ENCODE measurements around the gene HSPE1.
"Not testable (repeated sequence)": the region's sequence is repeated elsewhere in the genome, so short reads cannot be mapped to it uniquely, and the experiment has no call there.

HSPE1 gene

GRCh38 chr2:197504512-197504911, 4.3 kb downstream of the HSPE1 start:
- Mint-ChIP-seq H3K4me1 (peaks cover 11 to 25% of the 10 kb centered on the region in 2 donors), H3K36me3 (peaks cover 28 to 49% of the 10 kb centered on the region in 2 donors), H3K4me3 (no peak overlapping the region), H3K27ac (no peak overlapping the region), H3K9me3 (no peaks in the 10 kb centered on the region), H3K27me3 (no peaks in the 10 kb centered on the region)
- ATAC-seq (replicated peaks) = no peak
- DNase-seq = no peak

- Mint-ChIP-seq H3K36me3 (peaks cover 22 to 39% of the 10 kb centered on the region in 2 donors), H3K9me3 (no peaks in the 10 kb centered on the region), H3K27me3 (no peaks in the 10 kb centered on the region), H3K4me3 (no peak overlapping the region), H3K4me1 (peaks cover 7 to 16% of the 10 kb centered on the region in 2 donors), H3K27ac (no peak overlapping the region)
- DNase-seq = no peak
- no peak for ATAC-seq (replicated peaks)
These were observed 6.5 kb downstream of the HSPE1 start for GRCh38 chr2:197506658-197507057.

GRCh38 chr2:197513915-197514314, 13.7 kb downstream of the HSPE1 start:
- Mint-ChIP-seq H3K27me3 (no peaks in the 10 kb centered on the region), H3K4me1 (peaks cover 12 to 13% of the 10 kb centered on the region in 2 donors), H3K4me3 (no peak overlapping the region), H3K9me3 (no peaks in the 10 kb centered on the region), H3K27ac (no peak overlapping the region), H3K36me3 (peaks cover 12 to 26% of the 10 kb centered on the region in 2 donors)
- no peak for ATAC-seq (replicated peaks)
- DNase-seq = no peak

DNA sequence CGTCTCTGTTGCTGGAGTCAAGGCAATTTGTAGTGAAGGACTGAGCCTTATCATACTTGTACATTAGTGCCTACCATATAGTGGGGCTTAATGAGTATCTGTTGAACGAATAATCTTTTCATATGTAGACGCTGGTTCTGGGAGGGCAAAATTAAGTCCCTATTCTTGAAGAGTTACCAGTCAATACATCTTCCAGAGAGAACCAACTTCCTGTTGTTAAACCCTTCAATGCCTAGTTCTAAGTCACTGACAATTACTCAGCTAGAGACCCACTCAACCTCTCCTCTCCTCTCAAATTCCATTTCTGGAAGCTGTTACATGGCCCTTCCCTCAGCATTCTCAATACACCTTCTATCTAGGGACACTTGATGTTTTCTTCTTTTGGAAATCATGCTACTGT, 14.6 kb downstream of the HSPE1 start:
- peak overlapping the region; percentile 99 for H3K27ac Mint-ChIP-seq
- H3K4me3 Mint-ChIP-seq = peak overlapping the region; percentile 98 to 100

DNA sequence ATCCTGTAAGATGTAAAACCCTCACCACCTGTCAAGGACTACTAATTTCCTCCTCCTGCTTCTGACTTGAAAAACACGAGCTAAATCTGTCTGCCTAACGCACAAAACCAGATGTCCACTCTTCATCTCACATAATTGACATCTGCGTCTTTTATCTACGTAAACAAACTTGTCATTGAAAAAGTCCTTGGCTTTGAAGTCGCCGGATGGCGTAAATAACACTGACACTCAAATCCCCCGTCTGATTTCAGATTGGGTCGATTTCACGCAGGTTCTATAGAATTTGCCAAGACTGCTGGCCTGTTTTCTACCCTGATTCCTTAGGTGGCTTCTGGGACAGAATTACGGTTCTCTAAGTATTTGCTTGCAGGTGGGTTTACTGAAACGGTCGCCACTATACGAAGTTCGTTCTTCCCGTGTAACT, 15.1 kb downstream of the HSPE1 start:
- H3K27me3 Mint-ChIP-seq = no peaks in the 10 kb centered on the region
- H3K4me1 Mint-ChIP-seq = peaks cover 12 to 13% of the 10 kb centered on the region in 2 donors
- H3K4me3 Mint-ChIP-seq = peak overlapping the region; percentile 98 to 100
- ATAC-seq (replicated peaks) = peak; percentile 13 to 20
- H3K36me3 Mint-ChIP-seq = peaks cover 14 to 27% of the 10 kb centered on the region in 2 donors
- H3K27ac Mint-ChIP-seq = peak overlapping the region; percentile 99
- H3K9me3 Mint-ChIP-seq = no peaks in the 10 kb centered on the region
- DNase-seq = no peak

More for the DNA sequence above, 14.6 kb downstream of the HSPE1 start:
- no peak for ATAC-seq (replicated peaks)
- DNase-seq = no peak
- no peaks in the 10 kb centered on the region for H3K27me3 Mint-ChIP-seq
- no peaks in the 10 kb centered on the region for H3K9me3 Mint-ChIP-seq
- peaks cover 12 to 13% of the 10 kb centered on the region in 2 donors for H3K4me1 Mint-ChIP-seq
- H3K36me3 Mint-ChIP-seq = peaks cover 12 to 24% of the 10 kb centered on the region in 2 donors

- ATAC-seq (replicated peaks) (peak; percentile 90 to 95), DNase-seq (peak; percentile 95)
- H3K4me3 Mint-ChIP-seq = peak within 1 kb of the TSS; percentile 98 to 100
- peaks cover 13% of the 10 kb centered on the region in 2 donors for H3K4me1 Mint-ChIP-seq
- peaks cover 17 to 33% of the 10 kb centered on the region in 2 donors for H3K36me3 Mint-ChIP-seq
- peaks cover under 1 to 1% of the 10 kb centered on the region in 2 donors for H3K9me3 Mint-ChIP-seq
- peak within 1 kb of the TSS; percentile 99 for H3K27ac Mint-ChIP-seq
- no peaks in the 10 kb centered on the region for H3K27me3 Mint-ChIP-seq
These were observed 15.7 kb downstream of the HSPE1 start, which contains the start of gene MOB4 for GRCh38 chr2:197515739-197516392. TSS of gene MOB4 (plus strand) at chr2:197516066. CDS start at chr2:197516087, 21 bp downstream.

GRCh38 chr2:197516393-197516761, 16.2 kb downstream of the HSPE1 start:
- peak; percentile 4 to 17 for ATAC-seq (replicated peaks)
- peak; percentile 13 for DNase-seq
- peak overlapping the region; percentile 98 to 100 for H3K4me3 Mint-ChIP-seq
- peaks cover 18 to 33% of the 10 kb centered on the region in 2 donors for H3K36me3 Mint-ChIP-seq
- peak overlapping the region; percentile 99 for H3K27ac Mint-ChIP-seq
- no peaks in the 10 kb centered on the region for H3K27me3 Mint-ChIP-seq
- peaks cover 13 to 18% of the 10 kb centered on the region in 2 donors for H3K4me1 Mint-ChIP-seq
- H3K9me3 Mint-ChIP-seq = peaks cover 5% of the 10 kb centered on the region in 2 donors

DNA sequence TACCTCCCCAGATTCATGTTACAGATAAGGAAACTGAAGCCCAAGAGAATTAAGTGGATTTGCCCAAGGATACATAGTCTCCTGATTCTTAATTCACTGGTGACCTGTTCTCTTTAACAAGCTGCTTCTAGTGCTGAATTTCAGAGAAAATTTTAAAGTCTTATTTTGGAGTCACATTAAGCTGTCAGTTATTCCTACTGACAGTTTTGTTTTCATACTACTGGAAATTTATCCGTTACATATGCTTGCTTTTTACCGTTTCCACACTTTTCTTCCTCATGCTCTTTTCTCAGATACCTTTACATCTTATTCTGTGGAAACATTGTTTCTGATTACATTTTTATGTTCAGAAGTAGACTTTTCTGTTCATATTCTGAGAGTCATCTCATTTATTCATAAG, 17.0 kb downstream of the HSPE1 start:
- no peak for DNase-seq
- Mint-ChIP-seq H3K9me3 (peaks cover 5% of the 10 kb centered on the region in 2 donors), H3K27me3 (no peaks in the 10 kb centered on the region), H3K36me3 (peaks cover 15 to 32% of the 10 kb centered on the region in 2 donors), H3K27ac (peak overlapping the region; percentile 99), H3K4me3 (peak overlapping the region; percentile 98 to 100), H3K4me1 (peaks cover 13 to 18% of the 10 kb centered on the region in 2 donors)
- ATAC-seq (replicated peaks) = no peak

DNA sequence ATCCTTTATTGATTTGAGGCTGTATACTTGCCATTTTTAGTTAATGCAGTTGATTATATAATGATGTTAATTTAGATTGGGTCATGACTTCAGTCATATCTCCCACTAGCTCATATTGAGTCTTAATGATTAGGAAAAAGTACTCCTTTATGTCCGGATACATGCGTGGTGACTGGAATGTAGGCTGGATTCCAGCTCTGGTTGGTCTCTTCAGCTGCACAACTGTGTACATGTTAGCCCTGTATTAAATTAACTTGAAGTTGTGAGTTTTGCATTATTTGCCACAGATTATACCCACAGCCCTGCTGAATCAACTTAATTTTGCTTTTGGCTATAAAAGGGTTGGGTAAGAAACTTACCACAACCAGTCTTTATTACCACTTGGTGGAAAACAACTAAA, 38.2 kb downstream of the HSPE1 start:
- Mint-ChIP-seq H3K4me3 (no peak overlapping the region), H3K4me1 (peaks cover 11 to 26% of the 10 kb centered on the region in 2 donors), H3K9me3 (no peaks in the 10 kb centered on the region), H3K27me3 (no peaks in the 10 kb centered on the region), H3K27ac (no peak overlapping the region), H3K36me3 (peaks cover 40 to 54% of the 10 kb centered on the region in 2 donors)
- ATAC-seq (replicated peaks) (no peak), DNase-seq (no peak)

DNA sequence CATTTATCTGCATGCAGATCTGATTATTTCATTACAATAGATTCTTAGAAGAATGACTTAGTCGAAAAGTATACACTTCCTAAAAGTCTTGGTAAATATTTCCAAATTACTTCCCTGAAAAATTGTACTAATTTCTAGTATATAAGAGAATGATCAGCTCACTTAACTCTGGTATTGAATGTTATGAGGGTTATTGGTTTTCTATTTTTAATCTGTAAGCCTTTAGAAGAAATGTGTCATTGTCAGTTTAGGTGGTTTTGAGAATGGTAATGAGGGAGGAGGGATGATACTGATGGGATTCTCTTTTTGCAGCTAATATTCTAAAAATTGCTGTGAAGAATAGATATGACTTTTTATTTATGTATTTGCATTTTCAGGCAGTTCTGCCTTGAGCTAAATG, 39.6 kb downstream of the HSPE1 start:
- no peak for ATAC-seq (replicated peaks)
- H3K4me1 Mint-ChIP-seq = peaks cover 6 to 17% of the 10 kb centered on the region in 2 donors
- H3K9me3 Mint-ChIP-seq = no peaks in the 10 kb centered on the region
- no peak for DNase-seq
- H3K27ac Mint-ChIP-seq = no peak overlapping the region
- H3K4me3 Mint-ChIP-seq = no peak overlapping the region
- peaks cover 39 to 50% of the 10 kb centered on the region in 2 donors for H3K36me3 Mint-ChIP-seq
- no peaks in the 10 kb centered on the region for H3K27me3 Mint-ChIP-seq

DNA sequence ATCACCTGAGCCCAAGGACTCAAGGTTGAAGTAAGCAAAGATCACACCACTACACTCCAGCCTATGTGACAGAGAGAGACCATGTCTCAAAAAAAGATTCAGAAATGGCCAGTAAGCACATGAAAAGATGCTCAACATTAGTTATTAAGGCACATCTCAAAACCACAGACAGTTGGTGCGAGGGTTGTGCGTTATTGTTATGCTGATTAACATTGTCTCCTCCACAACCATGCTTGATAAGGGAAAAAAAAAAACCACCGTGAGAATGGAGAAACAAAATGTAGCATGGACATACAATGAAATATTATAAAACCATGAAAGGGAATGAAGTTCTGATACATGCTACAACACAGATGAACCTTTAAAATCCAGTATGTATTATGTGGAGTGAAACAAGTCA, 43.0 kb downstream of the HSPE1 start:
- Mint-ChIP-seq H3K27me3 (no peaks in the 10 kb centered on the region), H3K4me3 (no peak overlapping the region), H3K4me1 (peaks cover 0 to 6% of the 10 kb centered on the region in 2 donors), H3K36me3 (peaks cover 32 to 46% of the 10 kb centered on the region in 2 donors), H3K27ac (no peak overlapping the region), H3K9me3 (no peaks in the 10 kb centered on the region)
- ATAC-seq (replicated peaks) (no peak), DNase-seq (no peak)

GRCh38 chr2:197547163-197547900, 47.2 kb downstream of the HSPE1 start:
- H3K36me3 Mint-ChIP-seq = peaks cover 24 to 34% of the 10 kb centered on the region in 2 donors
- H3K9me3 Mint-ChIP-seq = no peaks in the 10 kb centered on the region
- ATAC-seq (replicated peaks) = no peak
- H3K4me1 Mint-ChIP-seq = no peaks in the 10 kb centered on the region
- no peak overlapping the region for H3K4me3 Mint-ChIP-seq
- no peaks in the 10 kb centered on the region for H3K27me3 Mint-ChIP-seq
- no peak overlapping the region for H3K27ac Mint-ChIP-seq
- no peak for DNase-seq

DNA sequence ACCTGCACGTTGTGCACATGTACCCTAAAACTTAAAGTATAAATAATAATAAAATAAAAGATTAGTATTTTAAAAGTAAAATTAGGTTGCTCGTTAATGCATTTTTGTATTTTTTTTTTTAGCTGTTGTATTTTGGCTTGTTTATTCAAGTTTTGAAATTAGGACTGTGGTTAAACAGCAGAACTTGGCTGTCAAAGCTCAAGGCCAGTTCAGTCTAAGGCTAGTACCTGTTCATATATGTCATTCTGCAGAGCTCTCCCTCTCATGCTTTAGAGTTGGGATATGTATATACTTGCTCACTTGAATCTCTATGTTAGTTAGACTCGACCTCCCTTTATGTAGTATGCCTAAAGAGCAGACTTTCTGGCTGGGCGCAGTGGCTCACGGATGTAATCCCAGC, 48.4 kb downstream of the HSPE1 start:
- no peak for ATAC-seq (replicated peaks)
- peaks cover 18 to 30% of the 10 kb centered on the region in 2 donors for H3K36me3 Mint-ChIP-seq

DNA sequence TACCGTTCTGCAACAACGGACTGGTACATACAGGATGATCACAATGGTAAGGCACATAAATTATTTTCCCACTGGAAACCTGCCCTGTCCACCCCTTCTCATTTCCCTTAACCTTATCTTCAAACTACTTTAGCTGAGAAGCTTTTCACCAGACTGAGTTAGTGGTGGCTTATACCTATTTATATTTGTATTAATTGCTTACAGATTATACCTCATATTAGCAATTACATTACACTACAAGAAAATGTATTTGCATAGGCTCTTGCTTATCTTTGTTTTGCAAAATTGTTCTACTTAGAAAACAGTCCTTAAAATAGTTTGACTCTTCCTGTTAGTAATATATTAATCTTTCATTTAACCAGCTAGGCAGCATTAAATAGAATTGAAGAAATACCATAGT, 51.1 kb downstream of the HSPE1 start:
- not testable (repeated sequence) for H3K27ac Mint-ChIP-seq, H3K27me3 Mint-ChIP-seq

More for the DNA sequence above, 48.4 kb downstream of the HSPE1 start:
- Mint-ChIP-seq H3K4me1 (no peaks in the 10 kb centered on the region), H3K9me3 (no peaks in the 10 kb centered on the region), H3K27ac (no peak overlapping the region), H3K4me3 (no peak overlapping the region), H3K27me3 (no peaks in the 10 kb centered on the region)
- no peak for DNase-seq

More for the DNA sequence above, 51.1 kb downstream of the HSPE1 start:
- H3K4me3 Mint-ChIP-seq; H3K4me1 Mint-ChIP-seq; DNase-seq; ATAC-seq (replicated peaks); H3K9me3 Mint-ChIP-seq: not testable (repeated sequence)
- H3K36me3 Mint-ChIP-seq = peaks cover 13 to 29% of the 10 kb centered on the region in 2 donors
